Mucosa of descending colon (tissue), 3 donors: ENCODE data around the gene ARHGAP26. TPM values are rescaled to one million over a fixed set of nuclear protein-coding genes. Genes with fewer than 3 reads are reported as not detected.

Source experiments
- ATAC-seq: fragments of 200-7000 bp; cut with Tn5 transposase; one replicate; pipeline ENCODE4 v1.9.1; 2020; ENCODE audit warnings: mild to moderate bottlenecking, moderate library complexity
- DNase-seq, 3 donors: peaks; one replicate each; pipeline ENCODE4 v3.0.0-alpha.2; 2020
- H3K36me3 ChIP-seq: fragments of 200-600 bp; one replicate; pipeline ENCODE4 v1.8.0; 2021; ENCODE audit warnings: low read depth, mild to moderate bottlenecking
- H3K4me1 ChIP-seq: fragments of 200-600 bp; one replicate; pipeline ENCODE4 v1.8.0; 2021; ENCODE audit warnings: low read depth, mild to moderate bottlenecking
- H3K4me3 ChIP-seq: fragments of 200-600 bp; one replicate; pipeline ENCODE4 v1.8.0; 2021; ENCODE audit warnings: mild to moderate bottlenecking
- H3K9me3 ChIP-seq: fragments of 200-600 bp; one replicate; pipeline ENCODE4 v1.8.0; 2021; ENCODE audit warnings: mild to moderate bottlenecking
- CTCF ChIP-seq: fragments of 200-600 bp; IDR thresholded peaks from one replicate; pipeline ENCODE4 v1.8.0; 2022; ENCODE audit warnings: antibody characterized with exemption, mild to moderate bottlenecking
- intact Hi-C, 2 donors: fragments of 100-400 bp; cut with DNase I in 1 of 2; cut with micrococcal nuclease in 1 of 2; formaldehyde crosslinking; loops; one replicate each; pipeline versions ENCODE4 v1.11.0 to v1.11.1; 2022; cut with DNase I, micrococcal nuclease
- total RNA-seq, 3 donors: library from RNA; stranded (reverse); fragmentation: NEBNext Ultra II Directional in 2 of 3; extraction: Animal tissue kit (Norgen Biotek cat#: 25700) in 2 of 3; gene quantifications; one replicate each; pipeline versions ENCODE4 v1.2.1 to v1.2.4, GENCODE V29; 2021 to 2023
- donor health status: DM: no; HTN: no; CAD: no; lungs with moderate emphysema.
- donor health status: DM: no; HTN: no; CAD: no.
- donor health status: DM: no; HTN: yes; CAD: no.

ARHGAP26 gene
- total RNA-seq, 3 donors from 2014 or later = 52.9 to 96.0 (median 67.8) TPM

- TF ChIP-seq CTCF = no peak
- no peak for ATAC-seq
- Histone ChIP-seq H3K9me3 (no peaks in the 10 kb centered on the region), H3K4me1 (no peaks in the 10 kb centered on the region), H3K36me3 (no peaks in the 10 kb centered on the region), H3K4me3 (no peak overlapping the region)
- no peak for DNase-seq
- intact Hi-C loops = no loop called here
These were observed 187.4 kb downstream of the ARHGAP26 start for GRCh38 chr5:142957528-142957927.

DNA sequence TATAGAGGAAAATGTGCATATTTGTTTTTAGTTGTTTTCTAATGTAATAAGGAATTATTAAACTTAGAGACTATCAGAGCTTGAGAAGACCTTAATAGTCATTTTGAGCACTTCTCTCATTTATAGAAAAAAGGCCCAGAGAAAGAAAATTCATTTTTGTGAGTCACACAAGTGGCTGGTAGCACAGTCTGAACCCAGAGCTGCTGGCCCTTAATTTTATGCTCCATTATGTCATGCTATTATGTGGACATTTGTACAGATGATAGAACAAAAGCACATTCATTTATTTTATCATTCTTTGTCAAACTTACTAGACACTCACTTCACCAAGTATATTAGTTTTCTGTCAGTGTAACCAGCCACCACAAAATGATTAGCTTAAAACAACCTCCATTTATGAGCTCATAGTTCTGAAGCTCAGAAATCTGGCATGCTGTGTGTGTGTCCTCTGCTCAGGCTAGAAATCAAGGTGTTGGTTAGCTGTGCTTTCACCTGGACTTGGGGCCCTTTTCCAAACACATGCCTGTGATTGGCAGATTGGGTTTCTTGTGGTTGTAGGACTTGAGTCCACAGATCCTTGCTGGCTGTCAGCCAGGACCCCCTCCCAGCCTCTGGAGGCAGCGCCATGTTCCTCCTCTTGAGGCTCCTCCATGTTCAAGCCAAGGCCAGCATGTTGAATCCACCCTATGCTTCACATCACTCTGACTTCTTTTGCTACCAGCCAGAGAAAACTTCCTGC, 188.9 kb downstream of the ARHGAP26 start:
- no peak for TF ChIP-seq CTCF
- no peak for ATAC-seq
- H3K36me3 ChIP-seq = no peaks in the 10 kb centered on the region
- no peak overlapping the region for H3K4me3 ChIP-seq
- H3K4me1 ChIP-seq = no peaks in the 10 kb centered on the region
- DNase-seq = no peak
- no peaks in the 10 kb centered on the region for H3K9me3 ChIP-seq
- intact Hi-C loops = no loop called here

DNA sequence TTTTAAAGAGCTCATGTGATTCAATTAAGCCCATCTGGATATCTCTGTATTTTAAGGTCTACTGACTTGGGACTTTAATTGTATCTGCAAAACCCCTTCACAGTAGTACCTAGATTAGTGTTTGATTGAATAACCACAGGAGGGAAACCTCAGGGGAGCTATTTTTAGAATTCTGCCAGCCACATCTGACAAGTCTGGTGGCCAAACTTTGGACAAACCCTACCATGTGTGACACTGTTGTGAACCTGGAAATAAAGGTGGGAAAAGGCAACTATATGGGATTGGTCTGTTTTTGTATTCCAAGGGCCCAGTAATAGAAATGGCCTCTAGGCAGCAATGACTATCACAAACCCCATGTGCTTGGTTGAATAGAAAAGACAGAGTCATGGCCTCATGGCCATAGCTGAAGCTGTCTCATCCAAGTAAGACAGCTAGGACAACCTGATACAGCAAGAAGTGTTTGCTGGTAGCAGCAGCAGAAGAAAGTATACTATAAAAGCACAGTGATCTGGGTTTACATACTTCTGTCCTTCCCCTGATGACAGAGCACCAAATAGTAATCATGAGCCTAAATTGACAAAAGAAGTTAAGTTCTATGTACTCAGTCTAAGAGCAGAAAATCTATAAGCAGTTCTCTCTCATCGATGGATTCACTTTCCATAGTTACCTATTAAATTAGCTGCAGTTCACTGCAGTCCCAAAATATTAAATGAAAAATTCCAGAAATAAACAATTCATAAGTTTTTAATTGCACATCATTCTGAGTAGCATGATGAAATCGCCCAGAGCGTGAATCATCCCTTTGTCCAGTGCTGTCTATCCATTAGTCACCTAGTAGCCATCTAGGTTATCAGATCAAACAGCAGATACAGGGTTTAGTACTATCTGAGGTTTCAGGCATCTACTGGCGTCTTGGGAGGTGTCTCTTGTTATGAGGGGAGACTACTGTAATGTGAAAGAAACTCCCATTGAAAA, 189.8 kb downstream of the ARHGAP26 start:
- no peak for TF ChIP-seq CTCF
- H3K9me3 ChIP-seq = no peaks in the 10 kb centered on the region
- H3K4me3 ChIP-seq = no peak overlapping the region
- intact Hi-C loops = no loop called here
- no peaks in the 10 kb centered on the region for H3K36me3 ChIP-seq
- no peak for DNase-seq
- ATAC-seq = no peak
- H3K4me1 ChIP-seq = no peaks in the 10 kb centered on the region

GRCh38 chr5:142961440-142962173, 191.4 kb downstream of the ARHGAP26 start:
- no peak for TF ChIP-seq CTCF
- ATAC-seq (no peak), DNase-seq (no peak)
- no peaks in the 10 kb centered on the region for H3K36me3 ChIP-seq
- no peaks in the 10 kb centered on the region for H3K9me3 ChIP-seq
- no peak overlapping the region for H3K4me3 ChIP-seq
- H3K4me1 ChIP-seq = no peaks in the 10 kb centered on the region
- intact Hi-C loops = no loop called here

DNA sequence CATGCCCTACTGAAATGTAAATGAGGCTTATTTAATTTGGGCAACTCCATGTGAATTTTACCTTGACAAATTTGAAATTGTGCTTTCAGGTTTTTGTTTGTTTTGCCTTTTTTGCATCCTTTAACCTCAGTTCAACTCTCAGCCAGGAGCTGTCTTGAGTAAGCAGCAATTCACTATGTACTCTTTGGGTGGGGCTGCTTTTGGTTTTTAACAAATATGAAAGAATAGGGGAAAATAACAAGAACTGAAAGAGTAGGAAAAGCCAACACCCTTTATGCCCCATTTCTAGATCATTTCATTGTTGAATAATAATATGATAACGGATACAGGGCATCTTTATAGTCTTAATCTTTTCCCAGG, 192.0 kb downstream of the ARHGAP26 start:
- ATAC-seq = no peak
- no peaks in the 10 kb centered on the region for H3K4me1 ChIP-seq
- no peak for DNase-seq
- no peak overlapping the region for H3K4me3 ChIP-seq
- intact Hi-C loops = no loop called here
- no peak for TF ChIP-seq CTCF
- no peaks in the 10 kb centered on the region for H3K36me3 ChIP-seq
- H3K9me3 ChIP-seq = no peaks in the 10 kb centered on the region
